DMS153 (cell line): ENCODE measurements around the gene ECHDC1.
"Not testable (repeated sequence)": the region's sequence is repeated elsewhere in the genome, so short reads cannot be mapped to it uniquely, and the experiment has no call there.

Source experiments
- DNase-seq: peaks from one replicate; lab custom pipeline; 2025; lab: John Stamatoyannopoulos, UW

The ECHDC1 gene

GRCh38 chr6:127341471-127342202, 1.8 kb downstream of the ECHDC1 start:
- DNase-seq = no peak

GRCh38 chr6:127340171-127340570, 3.2 kb downstream of the ECHDC1 start:
- DNase-seq = no peak

DNA sequence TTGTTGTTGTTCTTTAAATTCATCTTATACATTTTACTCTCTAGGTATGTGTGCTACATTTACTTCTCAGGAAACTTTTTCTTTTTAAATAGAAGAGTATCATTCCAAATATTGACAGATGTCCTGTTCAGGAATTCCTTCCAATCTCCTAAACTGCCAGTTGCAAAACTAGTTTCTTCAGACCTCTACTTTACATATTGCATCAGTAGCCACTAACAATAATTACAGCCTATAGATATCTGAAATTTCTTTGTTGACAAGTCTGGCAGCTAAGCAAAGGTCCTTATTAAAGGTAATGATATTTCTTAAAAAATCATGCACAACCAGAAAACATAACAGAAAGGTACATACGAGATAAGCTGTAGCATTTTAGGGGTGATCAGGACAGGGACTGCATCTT, 4.5 kb downstream of the ECHDC1 start:
- no peak for DNase-seq

GRCh38 chr6:127332383-127332961, 10.9 kb downstream of the ECHDC1 start:
- no peak for DNase-seq

DNA sequence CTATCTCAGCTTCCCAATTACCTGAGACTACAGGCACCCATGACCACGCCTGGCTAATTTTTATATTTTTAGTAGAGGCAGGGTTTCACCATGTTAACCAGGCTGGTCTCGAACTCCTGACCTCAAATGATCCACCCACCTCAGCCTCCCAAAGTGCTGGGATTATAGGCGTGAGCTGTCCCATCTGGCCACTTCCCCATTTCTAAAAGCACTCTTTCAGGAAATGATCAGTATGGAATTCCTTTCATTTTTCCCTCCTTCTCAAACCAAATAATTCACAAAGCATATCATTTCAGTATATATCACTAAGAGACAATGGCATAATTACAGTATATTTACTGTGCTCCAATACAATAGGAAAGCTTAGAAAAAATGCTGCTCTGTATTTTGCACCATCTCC, 12.2 kb downstream of the ECHDC1 start:
- DNase-seq = not testable (repeated sequence)

DNA sequence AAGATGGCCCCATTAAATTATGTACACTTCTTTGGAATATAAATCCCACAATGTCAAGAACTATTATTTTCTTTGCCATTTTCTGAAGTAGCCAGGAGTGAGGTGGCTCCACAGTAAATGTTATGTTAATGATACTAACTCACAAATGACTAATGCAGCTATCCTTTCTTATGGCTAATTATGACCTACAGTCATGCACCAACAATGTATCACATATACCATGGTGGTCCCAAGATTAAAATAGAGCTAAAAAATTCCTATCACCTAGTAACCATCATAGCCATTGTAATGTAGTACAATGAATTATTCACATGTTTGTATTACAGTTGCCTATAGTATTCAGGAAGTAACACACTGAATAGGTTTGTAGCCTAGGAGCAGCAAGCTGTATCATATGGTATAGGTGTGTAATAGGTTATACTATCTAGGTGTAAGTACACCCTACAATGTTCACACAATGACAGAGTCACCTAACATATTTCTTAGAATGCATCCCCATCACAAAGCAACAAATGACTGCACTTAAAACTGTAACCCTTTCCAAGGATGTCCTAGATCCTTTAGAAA, 15.3 kb downstream of the ECHDC1 start:
- no peak for DNase-seq

DNA sequence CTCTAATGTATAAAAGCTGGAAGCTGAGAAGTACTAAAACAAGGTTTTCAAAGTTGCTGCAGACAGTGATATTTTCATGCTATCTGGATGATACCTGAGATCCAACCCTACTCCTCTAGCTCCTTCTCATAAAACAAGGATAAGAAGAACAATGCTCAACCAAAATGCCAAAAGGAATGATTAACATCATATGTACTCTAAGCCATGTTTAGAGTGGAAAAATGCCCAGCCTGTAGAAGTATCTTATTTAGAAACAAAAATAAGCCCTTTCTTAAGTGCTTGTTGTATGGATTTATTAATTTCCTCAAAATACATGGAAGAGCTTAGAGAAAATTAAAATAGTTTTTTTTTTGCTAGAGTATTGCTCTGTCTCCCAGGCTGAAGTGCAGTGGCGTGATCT, 23.7 kb downstream of the ECHDC1 start:
- DNase-seq = no peak

DNA sequence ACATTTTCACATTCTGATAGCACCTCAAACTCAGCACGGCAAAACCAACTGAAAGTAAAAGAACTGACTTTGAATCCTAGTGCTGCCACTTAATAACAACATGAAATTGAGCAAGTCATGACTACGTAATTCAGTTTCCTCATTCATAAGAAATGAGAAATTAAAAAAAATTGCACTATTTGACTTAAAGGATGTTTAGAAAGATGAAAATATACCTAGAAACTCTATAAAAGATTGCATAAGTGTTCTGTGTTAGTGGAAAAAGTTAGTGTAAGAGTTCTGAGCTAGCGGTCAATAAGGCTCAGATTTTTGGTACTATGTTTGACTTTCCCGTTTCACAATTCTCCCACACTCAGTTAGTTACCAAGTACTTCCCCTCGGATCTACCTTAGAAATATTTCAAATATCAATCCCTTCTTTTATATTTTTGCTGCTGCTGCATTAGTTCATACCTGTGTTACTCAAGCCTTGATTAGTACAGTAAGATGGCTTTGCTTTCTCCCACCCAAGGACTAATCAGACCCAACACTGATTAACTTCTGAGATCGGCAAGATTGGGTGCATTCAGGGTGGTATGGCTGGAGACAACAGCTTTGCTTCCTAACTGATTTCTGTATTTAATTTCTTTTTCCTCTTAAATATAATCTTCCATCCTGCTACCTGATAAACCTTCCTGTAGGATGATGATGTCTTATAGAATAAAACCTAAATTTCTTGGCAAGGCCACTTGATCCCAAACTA, 25.9 kb downstream of the ECHDC1 start:
- no peak for DNase-seq

DNA sequence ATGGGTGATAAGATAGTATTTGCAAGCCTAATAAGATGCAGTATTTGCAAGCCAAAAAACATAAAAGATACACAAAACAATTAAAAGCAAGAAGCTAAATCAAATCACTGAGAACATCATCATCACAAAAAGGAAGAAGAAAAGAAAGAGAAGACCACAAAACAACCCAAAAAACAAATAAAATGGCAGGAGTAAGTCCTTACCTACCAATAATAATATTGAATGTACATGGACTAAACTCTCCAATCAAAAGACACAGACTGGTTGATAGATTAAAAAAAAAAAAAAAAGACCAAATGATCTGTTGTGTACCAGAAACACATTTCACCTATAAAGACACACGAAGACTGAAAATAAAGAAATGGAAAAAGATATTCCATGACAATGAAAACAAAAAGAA, 37.7 kb downstream of the ECHDC1 start:
- DNase-seq = no peak

DNA sequence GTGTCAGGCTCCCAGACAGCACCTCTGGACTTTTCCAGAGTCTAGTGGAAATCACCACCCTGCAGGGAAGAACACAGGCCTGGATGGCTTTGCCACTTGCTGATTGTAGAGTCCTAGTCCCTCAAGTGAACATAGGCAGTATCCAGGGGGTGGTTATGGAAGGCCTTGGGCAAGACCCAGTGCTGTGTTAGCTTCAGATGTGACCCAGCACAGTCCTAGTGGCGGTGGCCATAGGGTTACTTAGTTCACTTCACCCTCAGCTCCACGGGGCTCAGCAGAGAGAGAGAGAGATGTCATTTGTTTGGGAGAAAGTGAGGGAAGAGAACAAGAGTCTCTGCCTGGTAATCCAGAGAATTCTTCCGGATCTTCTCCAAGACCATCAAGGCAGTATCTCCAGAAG, 39.5 kb downstream of the ECHDC1 start:
- DNase-seq = no peak

DNA sequence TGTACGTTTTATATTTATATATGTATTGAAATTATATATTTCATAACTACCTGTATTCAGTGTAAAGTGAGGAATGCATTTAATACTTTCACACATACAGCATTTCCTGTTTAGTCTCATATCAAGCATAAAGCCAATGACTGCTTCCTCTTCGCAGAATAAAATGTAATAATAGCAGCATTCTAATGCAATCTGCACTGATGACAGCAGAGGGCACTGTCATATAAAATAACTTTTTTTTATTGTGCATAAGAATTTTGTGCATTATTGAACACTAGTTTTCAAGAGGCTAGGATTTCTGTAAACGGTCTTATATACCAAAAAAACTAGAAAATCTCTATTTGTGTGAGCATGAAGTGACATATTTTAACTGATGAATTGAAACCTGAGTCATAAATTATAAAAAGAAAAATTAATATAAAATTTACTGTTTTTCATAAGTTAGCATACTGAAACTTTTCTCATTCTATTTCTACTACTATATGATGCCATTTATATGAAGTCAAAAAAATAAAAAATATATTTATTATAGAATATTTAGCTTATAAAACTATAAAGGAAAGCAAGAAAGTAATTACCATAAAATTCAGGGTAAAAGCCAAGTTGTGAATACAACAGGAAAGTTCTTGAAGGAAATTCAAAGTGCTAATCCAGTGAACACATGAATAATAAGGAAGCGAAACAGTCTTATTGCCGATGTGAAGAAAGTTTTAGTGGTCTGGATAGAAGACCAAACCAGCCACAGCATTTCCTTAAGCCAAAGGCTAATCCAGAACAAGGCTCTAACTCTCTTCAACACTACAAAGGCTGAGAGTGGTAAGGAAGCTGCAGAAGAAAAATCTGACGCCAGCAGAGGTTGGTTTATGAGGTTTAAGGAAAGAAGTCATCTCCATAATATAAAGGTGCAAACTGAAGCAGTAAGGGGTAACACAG, 40.4 kb downstream of the ECHDC1 start:
- DNase-seq = peak; percentile 8

- DNase-seq = no peak
Observed at GRCh38 chr6:127301199-127301700, 42.2 kb downstream of the ECHDC1 start.

DNA sequence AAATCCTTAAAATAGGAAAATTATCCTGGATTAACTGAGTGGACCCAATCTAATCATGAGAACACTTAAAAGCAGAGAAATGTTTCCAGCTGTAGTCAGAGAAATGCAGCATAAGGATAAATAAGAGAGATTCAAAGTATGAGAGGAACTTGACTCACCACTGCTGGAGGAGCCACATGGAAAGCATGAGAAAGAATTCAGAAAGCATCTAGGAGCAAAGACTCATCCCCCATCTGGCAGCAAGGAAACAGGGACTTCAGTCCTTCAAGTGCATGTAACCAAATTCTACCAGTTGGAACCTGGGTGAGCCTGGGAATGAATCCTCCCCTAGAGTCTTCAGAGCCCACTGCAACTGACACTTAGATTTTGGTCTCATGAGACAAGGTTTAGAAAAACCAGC, 43.0 kb downstream of the ECHDC1 start:
- no peak for DNase-seq

DNA sequence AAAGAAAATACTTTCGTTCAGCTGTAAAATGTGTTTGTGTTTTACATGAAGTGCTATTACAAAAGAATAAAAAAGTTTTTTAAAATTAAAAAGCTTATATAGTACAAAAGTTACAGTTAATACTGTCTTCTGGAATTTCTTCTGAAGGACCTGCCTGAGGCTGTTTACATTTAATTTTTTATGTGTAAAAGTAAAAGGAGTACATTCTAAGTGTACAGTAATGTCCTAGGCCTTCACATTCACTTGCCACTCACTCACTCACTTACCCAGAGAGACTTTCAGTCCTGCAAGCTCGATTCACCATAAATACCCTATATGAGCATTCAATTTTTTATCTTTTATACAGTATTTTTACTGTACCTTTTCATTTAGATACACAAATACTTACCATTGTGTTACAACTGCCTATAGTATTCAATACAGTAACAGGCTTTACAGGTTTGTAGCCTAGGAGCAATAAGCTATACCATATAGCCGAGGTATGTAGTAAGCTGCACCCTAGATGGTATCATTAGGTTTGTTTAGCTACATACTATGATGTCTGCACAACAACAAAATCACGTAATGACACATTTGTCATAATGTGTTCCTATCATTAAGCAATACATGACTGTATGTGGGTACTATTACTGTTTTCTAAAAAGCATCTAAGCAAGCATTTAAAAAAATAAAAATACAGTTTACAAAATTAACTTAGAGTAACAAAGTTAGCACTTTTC, 43.7 kb downstream of the ECHDC1 start:
- no peak for DNase-seq

GRCh38 chr6:127298475-127298874, 44.9 kb downstream of the ECHDC1 start:
- no peak for DNase-seq

DNA sequence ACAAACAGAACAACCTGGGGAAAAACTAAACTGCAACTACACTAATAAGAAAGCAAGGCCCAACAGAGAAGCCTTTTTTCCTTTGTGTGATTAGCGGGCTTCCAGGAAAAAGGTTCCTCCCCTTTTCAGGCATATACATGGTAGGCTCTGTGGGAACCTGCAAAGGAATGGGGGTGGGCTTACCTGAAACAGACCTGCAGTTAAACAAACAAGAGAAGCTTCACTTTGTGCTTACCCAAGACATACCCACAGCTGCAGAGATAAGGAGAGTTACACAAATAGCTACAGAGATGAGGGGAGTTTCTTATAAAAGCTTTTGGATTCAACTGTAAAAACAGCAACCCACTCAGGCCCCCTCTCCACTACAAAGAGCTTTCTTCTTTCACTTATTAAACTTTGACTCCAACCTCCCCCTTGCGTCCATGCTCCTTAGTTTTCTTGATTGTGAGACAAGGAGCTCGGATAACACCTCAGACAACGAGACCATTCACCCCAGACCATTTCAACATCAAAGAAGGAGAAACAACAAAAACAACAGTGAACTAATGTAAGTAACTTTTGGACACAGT, 45.8 kb downstream of the ECHDC1 start:
- no peak for DNase-seq

DNA sequence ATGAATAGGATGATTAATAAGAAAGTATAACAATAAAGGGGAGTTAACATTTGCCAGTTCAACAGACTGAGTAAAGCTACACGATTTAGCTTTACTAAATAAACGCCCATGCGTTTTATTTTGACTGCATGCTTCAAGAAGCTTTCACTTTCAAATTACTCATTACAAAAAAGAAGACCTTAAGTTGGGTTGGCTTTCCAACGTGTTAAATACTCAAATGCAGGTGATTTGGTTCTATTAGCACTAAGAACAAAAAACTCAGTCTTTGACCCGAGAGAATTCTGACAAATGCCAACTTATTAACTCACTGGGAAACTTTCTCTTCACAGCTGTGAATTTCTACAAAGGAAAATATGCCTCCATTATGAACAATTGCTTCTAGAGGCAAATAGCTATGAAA, 51.9 kb downstream of the ECHDC1 start:
- DNase-seq = no peak

DNA sequence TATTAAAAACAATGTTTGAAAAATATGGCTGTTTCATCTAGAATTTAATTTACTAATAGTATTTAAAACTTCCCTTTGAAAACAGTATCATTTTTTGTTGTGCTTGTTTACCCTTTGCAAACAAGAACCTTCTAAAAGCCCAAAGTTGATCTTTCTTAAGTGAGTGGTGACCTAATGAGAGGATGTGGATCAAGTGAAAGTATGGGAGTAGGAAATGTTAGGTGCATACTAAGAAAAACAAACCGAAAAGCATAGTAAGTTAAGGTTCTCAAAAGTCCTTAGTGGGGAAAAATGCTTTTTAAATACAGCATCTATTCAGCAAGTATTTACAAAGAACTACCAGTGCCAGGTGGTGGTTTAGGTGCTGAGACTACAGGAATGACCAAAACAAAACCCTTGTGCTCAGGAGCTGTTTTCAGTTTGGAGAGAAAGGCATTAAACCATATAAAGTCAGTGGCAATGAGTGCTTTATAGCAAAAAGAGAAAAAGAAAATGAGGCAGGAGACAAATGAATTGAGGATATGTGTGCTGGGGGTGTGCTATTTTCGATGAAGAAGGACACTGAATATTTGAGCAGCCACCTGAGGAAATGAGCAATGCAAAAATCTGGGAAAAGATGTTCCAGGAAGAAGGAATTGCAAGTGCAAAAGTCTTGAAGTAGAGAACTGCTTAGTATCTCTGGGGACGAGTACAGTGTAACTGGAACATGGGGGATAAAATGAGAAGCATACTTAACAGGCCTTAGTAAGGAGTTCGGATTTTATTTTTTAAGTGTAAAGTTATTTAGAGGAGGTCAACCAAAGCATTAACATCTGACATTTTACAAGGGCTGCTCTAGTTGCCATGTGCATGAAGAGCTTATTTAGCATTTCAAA, 52.8 kb downstream of the ECHDC1 start:
- DNase-seq = no peak

GRCh38 chr6:127289934-127290333, 53.5 kb downstream of the ECHDC1 start:
- peak; percentile 14 for DNase-seq

GRCh38 chr6:127288705-127289104, 54.7 kb downstream of the ECHDC1 start:
- no peak for DNase-seq
